Renal cortical epithelial cell (primary cell): ENCODE measurements around the gene NFKB1. TPM values are rescaled to one million over a fixed set of nuclear protein-coding genes. Genes with fewer than 3 reads are reported as not detected.

Experiments used
- DNase-seq: peaks from one replicate; pipeline ENCODE4 v3.0.0-alpha.2; 2011; ENCODE audit warnings: low read depth
- total RNA-seq: library from RNA; depleted of rRNA; stranded (reverse); fragments of >200 nt; gene quantifications from 2 replicates; pipeline ENCODE4 v1.2.3, GENCODE V29; 2014

The NFKB1 gene
- total RNA-seq, 1 donor from 2014 or later = 53.7 TPM

DNA sequence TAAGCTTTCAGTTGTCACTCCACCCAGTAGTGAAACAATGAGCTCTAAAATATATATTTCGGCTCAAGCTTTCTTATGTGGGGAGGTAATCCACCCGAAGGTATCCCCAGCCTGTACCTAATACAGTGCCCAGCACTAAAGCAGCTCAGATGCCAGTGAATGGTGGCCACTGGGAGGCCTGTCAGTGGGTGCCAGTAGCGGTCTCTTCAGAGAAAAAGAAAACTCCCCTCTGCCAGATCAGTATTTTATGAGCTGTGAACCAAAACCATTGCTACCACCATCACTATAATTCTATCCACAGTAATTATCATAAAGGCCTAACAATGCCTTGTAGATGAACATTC, 835 bp upstream of the NFKB1 start:
- peak; percentile 46 for DNase-seq

DNA sequence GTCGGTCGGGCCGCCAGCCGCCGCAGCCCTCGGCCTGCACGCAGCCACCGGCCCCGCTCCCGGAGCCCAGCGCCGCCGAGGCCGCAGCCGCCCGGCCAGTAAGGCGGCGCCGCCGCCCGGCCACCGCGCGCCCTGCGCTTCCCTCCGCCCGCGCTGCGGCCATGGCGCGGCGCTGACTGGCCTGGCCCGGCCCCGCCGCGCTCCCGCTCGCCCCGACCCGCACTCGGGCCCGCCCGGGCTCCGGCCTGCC, 213 bp downstream of the NFKB1 start:
- DNase-seq = no peak

DNA sequence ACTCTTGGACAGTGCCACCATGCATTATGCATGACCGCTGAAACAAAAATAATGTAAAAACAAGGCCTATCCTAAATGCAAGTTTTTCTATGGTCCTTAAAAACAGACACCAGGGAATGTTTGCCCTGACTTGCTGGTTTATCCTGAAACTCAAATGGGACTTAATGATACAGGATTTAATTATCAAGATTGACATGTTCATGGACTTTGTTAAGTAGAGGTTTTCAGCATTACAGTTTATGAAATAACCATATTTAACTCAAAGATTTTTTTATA, 1.3 kb downstream of the NFKB1 start:
- no peak for DNase-seq

DNA sequence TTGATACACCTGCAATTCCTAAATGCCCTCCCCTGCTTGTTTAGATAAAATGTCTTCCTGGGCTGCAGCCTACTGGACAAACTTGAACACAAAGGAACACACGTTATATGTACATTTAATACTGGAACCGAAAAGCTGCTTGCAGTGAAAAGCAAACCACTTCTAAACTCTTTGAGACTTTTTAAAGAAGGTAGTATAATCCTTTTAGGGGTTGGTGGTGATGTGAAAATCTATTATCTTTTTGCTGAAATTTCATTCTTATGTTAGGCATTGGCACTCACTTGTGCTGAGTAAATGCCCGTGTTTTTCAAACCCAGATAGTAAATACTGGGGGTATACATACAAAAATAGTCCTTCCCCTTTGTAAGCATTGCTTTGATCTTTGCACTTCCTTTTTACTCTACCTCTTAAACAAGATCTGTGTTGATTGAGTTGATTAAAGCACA, 2.2 kb downstream of the NFKB1 start:
- no peak for DNase-seq

DNA sequence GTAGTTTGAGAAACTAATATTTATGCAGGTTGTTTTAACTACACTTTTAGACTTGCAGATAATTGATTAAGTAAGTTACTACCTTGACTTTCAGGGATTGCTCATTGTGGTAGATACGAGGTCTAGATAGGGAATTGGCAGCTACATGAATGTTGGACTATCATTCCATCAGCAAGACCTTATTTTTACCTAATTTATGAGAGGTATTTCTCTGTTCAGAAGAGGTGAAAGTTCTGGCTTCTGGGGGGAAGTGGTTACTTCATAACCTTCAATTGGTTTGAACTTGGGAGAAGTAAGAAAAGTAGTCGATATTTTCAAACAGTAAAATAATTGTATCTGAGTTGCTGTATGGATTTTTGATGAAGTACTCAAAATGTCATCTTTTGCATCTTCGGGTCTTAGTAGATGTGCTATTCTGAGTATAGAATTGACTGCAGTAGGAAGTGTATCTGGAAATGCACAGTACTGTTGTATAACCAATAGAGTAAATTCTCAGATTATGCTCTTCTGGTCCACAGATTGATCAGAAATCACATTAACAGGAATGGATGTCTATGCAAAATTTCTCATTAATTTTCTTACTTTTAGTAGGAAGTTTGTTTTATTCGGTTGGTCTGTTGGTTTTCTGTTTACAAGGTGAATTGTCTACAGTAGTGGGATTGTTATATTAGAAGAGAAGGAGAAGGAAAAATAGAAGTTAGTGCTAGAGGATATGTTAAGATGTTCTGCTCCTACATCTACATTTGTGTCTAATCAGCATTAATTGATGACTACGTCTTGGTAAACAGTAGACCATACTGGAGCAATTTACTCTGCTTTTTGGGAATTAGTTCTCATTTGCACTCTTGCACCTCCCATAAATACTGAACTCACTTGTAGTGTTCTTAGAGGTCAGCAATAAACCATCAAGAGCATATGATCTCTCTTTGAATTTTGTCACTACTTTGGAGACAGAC, 3.0 kb downstream of the NFKB1 start:
- DNase-seq = peak; percentile 22

DNA sequence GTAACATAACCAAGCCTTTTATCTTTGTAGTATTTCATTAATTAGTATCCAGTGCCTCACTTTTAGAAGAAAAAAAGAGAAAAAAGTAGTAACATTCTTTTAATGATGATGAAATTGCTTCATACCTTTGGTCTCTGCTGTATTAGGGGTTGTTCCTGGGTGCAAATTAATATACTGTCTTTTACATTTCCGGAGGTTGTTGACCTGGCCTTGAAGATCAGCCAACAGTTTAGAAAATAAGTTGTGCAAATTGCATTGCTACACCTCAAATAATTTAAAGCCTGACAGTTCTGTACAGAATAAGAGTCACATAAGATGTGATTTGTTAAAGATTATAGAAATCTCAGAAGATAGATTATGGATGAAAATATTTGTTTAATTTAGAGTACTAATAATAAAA, 3.8 kb downstream of the NFKB1 start:
- no peak for DNase-seq

DNA sequence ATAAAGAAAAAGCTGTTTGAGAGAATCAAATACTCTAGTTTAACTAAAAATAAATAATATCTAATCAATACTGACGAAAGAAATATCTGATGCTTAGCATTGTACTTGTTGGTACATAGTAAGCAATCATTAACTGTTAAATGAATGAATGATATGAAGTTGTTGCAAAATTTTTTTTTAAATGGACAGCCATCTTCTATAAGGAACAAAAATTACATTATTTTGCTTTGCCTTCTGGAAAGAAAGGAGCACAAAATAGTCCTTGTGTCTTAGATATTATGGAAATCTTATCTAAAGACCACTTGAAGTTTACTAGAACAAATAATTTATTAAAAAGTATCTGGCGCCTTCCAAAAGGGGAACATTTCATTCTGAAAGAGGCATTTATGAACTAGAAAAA, 4.5 kb downstream of the NFKB1 start:
- no peak for DNase-seq

DNA sequence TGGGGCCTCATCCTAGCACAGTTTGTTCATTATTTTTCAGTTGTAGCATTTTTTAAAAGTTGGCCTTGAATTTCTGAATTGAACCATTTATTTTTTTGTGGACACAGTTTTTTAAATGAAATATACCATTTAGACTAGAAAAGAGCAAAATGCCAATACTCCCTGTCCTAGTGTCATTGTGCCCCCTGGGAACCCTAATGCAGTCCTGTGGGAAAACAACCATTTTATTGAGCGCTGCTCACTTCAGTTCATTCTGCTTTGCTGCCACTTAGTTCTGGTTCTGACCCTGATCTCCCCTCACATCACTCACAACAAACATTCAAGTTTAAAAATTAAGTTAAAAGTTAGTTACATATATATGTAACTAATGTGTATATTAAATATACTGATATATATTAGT, 5.4 kb downstream of the NFKB1 start:
- no peak for DNase-seq

DNA sequence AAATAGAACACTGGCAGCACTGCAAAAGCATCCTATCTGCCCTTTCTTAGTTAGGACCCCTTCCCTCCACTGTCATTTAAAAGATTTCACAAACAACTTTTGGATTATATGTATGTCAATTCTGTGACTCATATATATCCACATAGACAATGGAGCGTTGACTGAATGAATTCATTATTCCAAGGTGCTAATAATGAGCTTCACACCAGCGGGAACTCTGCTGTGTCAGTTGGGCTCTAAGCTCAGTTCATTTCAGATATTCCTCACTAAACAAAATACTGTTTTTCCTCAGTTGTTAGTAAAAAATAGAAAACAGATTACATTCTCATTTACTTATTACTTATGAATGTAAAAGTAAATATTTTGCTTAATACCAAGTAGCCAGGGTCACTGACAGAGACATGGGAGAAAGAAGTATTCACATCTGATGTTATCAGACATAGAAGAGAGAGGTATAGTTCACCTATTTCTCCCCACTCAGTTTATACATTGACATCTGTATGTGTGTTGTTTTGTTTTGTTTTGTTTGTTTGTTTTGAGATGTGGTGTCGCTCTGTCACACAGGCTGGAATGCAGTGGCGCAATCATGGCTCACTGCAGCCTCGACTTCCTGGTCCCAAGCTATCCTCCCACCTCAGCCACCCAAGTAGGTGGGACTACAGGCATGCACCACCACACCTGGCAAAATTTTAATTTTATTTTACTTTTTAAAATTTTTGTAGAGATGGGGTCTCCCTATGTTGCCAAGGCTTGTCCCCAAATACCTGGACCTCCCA, 10.9 kb downstream of the NFKB1 start:
- DNase-seq = no peak

DNA sequence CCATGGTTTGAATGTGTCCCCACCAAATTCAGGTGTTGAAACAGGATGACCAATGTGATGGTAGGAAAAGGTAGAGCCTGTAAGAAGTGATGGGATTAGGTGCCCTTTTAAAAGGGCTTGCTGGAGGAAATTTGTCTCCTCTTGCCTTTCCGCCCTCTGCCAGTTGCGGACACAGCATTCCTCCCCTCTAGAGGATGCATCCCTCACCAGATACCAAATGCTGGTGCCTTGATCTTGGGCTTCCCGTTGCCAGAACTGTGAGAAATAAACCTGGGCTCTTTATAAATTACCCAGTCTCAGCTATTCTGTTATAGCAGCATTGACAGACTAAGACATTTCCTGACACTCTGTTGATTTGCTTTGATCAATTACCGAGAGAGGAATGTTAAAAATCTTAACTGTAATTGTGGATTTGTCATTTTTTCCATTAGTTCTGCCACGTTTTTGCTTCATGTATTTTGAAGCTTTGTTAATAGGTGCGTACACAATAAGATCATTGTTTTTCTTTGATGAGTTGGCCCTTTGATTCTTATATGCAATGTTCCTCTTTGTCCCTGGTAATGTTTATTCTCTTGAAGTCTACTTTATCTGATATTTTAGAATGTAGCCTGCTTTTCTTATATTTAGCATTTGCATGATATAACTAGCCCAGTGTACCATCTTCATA, 13.3 kb downstream of the NFKB1 start:
- DNase-seq = no peak

DNA sequence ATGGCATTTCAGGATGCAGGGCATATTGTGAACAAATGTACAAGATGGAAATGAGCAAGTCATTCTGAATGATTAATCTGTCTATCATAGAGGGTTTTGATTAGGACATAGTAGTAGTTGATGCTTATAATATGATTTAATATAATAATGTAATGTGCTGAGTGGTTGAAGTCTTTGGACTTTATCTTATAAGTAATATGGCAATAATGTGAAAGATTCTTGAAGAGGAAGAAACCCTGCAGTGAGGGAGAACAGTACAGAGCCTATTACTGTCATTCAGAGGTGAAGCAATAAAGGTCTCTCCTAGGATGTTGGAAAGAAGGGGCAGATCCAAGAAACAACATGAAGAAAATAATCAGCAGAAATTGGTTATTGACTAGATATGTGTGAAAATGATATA, 16.6 kb downstream of the NFKB1 start:
- DNase-seq = no peak

DNA sequence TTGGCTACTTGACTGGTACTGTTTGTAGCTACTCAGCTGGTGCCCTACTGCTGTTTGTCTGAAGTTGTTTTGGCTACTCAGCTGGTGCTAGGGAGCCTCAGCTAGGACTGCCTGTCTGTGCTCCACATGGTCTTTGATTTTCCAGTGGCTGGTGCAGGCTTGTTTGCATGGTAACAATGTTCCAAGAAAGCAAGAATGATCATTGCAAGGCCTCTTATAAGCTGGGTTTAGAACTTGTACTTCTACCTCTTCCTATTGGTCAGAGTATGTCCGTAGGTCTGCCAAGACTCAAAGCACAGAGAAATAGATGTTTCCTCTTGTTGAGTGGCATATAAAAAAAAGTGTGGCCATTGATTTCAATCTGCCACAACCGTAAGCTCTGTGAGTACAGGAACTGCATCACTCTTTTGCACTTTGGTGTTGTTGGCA, 17.6 kb downstream of the NFKB1 start:
- no peak for DNase-seq

DNA sequence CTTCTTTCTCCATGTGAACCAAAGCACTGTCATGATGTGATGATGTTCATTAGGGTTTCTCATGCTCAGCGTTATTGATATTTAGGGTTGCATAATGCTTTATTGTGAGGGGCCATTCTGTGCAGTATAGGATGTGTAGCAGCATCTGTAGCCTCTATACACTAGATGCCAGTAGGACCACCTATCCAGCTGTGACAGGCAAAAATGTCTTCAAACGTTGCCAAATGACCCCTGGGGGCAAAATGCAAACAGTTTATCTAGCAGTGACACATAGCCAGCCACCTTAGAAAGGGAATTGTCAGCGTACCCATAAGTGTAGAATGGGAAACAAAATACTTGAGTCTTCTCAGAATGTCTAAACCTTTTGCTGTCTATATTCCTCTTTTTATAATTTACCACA, 18.8 kb downstream of the NFKB1 start:
- no peak for DNase-seq

DNA sequence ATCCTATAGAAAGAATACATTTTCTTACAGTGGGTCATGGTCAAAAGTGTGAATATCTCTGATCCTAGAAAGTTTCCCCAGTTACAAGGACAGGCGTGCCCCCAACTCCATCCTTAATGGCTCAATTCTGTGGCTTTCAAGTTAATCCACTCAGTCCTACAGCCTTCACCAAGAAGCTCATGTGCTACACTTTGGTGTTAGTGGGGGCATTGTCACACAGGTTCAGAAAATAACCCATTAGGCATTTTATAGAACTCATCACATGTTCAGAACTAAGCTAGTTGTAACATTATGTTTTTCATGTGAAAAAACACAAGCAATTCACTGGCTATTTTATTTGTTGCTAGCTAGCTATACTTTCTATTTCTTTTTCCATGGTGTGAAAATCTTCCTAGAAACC, 20.4 kb downstream of the NFKB1 start:
- no peak for DNase-seq

DNA sequence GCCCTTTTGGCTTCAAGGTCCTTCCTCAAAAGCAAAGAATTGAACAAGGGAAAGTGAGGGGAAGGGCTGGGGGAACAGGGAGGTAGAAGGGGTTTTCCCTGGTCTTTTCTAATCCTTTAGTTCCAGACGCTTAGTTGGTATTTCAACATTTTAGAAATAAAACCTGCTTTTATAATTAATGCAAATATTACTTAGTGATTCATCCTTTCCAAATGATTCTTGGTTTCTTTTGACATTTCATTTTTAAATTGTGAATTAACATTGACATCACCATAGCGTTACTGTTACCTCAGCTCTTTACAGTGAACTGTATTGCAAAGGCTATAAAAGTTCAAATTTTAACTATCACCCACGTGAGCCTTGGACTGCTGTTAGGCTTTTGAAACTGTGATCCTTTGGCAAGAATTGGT, 20.9 kb downstream of the NFKB1 start:
- DNase-seq = no peak

DNA sequence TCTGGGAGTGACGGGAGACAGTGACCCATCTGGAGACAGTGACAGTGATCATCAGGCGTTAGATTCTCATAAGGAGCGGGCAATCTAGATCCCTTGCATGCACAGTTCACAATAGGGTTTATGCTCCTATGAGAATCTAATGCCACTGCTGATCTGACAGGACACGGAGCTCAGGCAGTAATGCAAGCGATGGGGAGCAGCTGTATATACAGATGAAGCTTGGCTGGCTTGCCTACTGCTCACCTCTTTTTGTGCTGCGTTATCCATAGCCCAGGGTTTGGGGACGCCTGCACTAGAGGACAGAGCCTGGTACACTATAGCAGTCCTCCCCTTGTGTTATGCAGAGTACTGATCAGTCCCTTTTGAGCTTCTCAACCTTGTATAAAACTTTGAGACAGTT, 23.5 kb downstream of the NFKB1 start:
- DNase-seq = no peak

DNA sequence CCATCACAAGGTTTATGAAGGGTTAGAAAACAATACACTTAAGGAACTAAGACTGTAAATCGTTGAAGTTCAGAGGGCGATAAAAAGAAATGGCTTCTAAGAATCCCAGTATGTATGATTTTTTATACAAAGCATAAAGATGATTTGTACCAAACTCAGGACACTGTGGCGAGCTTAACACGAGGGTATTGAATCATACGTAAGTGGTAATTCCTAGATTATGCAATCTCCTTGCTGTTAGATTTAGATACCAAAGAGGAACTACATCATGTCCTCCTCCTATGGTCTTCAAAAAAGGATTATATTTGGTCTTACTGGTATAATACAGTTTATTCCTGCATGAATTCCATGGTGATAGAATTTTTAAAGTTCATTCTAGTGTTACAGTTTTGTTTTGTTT, 23.9 kb downstream of the NFKB1 start:
- DNase-seq = no peak

DNA sequence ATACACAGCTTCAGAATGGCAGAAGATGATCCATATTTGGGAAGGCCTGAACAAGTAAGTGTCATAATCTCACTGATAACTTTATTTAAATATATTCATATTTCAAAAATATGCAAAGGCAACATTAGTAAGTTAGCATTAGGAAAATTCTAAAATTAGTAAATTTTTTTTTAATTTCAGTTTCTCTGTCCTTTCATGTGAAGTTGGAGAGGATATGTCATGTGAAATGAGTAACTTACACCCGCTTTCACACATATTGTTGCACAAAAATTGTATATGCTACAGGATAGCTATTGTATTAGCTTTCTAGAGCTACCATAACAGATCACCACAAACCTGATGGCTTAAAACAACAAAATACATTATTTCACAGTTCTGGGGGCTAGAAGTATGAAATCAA, 24.3 kb downstream of the NFKB1 start:
- DNase-seq = no peak

DNA sequence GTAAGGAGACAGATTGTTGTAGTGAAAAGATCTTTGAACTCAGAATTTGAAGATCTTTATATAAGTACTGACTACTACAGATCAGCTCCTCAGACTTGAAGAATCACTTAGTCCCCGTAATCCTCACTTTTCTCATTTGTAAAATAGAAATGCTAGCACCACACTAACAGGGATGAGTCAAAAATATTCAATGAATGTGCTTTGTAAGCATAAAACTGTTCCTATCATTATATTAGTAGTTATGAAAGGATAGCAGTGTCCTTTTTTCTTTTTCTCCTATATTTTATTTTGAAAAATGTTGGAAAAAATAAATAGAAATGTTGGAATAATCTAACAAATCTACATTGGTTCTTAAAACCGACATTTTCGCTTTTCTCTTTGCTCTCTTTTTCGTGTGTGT, 25.4 kb downstream of the NFKB1 start:
- DNase-seq = no peak

DNA sequence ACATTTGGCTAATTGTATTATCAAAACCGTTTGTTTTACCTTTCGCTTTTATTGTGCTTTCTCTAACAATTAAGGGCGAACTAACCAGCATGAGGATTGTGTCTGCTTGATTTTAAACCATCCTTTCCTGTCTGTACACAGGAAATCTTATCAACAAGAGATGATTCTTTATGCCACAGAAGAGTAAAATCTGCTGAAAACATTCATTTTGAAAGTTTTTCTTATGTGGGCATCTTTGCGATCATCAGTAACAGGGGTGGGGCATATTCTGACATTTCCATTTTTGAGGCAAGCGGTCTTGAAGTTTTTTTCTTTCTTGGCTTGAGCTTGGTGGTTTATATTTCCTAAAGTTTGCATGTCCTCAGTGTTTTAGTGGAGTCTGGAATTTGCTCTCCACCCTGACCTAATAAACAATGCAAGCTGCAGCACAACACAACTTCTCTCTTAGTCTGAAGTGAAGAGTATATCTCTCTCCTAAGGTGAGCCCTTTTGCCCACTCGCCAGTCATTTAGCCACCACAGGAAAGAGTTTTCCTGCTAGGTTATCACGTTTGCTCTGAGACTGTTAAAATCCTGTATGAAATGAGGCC, 26.6 kb downstream of the NFKB1 start:
- DNase-seq = no peak

DNA sequence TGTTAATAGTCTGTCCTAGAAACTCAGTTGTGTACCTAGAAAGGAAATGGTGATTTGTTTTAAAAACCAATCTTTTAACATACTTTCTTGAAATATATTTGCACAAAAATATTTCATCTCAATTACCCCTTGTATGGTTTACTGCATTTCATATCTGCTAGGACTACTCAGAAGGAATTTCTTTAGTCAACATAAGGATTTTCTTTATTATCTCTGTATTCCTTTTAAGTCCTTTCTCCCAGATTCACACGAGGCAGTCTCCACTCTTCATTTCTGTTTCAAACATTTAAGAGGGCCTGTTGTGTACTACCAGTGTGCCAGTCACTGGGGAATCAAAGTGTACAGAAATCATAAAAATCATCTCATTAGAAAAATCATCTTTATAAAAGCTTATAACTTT, 28.8 kb downstream of the NFKB1 start:
- DNase-seq = no peak

DNA sequence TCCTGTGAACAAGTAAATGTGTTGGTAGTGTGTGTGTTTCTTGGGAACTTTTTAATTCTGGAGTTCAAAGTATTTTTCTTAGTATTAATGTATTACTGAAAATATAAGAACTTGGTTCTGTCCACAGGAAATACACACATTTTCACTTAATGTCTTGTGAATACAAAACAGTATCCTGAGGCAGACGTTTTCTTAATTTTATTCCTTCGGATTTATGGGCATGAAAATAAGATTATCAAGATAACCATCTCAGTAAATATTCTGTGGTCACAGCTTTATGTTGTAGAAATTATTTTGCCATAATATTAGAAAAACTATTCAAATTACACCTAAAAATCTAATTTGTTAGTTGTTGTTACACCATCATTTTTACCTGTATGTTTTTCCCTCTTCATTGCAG, 29.8 kb downstream of the NFKB1 start:
- DNase-seq = no peak

DNA sequence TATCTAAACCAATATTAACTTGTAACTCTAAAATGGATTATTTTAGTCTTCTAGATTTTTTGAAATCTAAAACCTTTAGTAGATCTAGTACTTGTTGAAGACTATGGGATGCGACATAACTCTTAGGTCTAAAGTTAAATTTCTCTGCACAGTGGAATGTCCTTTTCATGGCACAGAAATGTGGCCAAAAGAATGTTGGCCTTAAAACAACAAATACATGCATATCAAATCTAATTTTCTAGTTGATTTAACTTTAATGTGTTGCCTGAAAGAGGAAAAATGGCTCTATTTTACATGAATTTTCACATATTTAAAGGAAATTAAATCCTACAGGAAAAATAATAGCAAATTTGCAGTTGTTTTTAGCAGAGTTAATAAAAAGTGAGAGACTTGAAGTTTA, 30.3 kb downstream of the NFKB1 start:
- peak; percentile 14 for DNase-seq
